Measurements from ENCODE around the gene C16orf87. TPM values are rescaled to one million over a fixed set of nuclear protein-coding genes. Genes with fewer than 3 reads are reported as not detected.

Gene C16orf87
- total and polyA plus RNA-seq, 2 donors (not counting 1 experiment from before 2014, with no cell fraction given) = 3.4 to 11.3 TPM

GRCh38 chr16:46832757-46833459 lies 1.9 kb upstream of the C16orf87 start:
- Histone ChIP-seq H2AFZ (ENCODE audit: insufficient read depth, low read depth, low read length, poor library complexity, severe bottlenecking) (no peak overlapping the region), H3K27ac (ENCODE audit: low read length in 2 of 2) (no peak overlapping the region), H3K36me3 (replicated peaks in 1 of 2; ENCODE audit: control extremely low read depth in 1 of 2, control insufficient read depth in 1 of 2, extremely low read depth in 1 of 2, insufficient read depth in 2 of 2, low read length in 1 of 2) (no peaks in the 10 kb centered on the region), H3K4me3 (ENCODE audit: control extremely low read depth in 1 of 5, extremely low read depth in 1 of 5, insufficient read depth in 1 of 5, low read depth in 2 of 5, low read length in 4 of 5) (no peak overlapping the region), H3K9me3 (ENCODE audit: control extremely low read depth in 1 of 3, control insufficient read depth in 2 of 3, insufficient read depth in 1 of 3, low read length in 2 of 3) (peaks cover 0 to 3% (median 0%) of the 10 kb centered on the region in 3 donors), H3K27me3 (replicated peaks in 1 of 4; ENCODE audit: control extremely low read depth in 1 of 4, control insufficient read depth in 3 of 4, insufficient read depth in 4 of 4, low read length in 3 of 4) (no peaks in the 10 kb centered on the region), H3K79me2 (ENCODE audit: control insufficient read depth, insufficient read depth, low read length) (peaks cover 18% of the 10 kb centered on the region), H3K4me2 (replicated peaks; ENCODE audit: low read depth, low read length, poor library complexity, severe bottlenecking) (no peak overlapping the region), H3K9ac (ENCODE audit: low read length) (no peak overlapping the region), H4K20me1 (ENCODE audit: control insufficient read depth, insufficient read depth, low read length, poor library complexity, severe bottlenecking) (peaks cover 5% of the 10 kb centered on the region), H3K4me1 (ENCODE audit: control insufficient read depth in 2 of 2, insufficient read depth in 2 of 2, low read length in 2 of 2) (peaks cover 43 to 50% of the 10 kb centered on the region in 2 donors)
- TF ChIP-seq CTCF (IDR thresholded peaks at IDR 0.05) (no peak), EZH2 (IDR thresholded peaks at IDR 0.05; ENCODE audit: borderline replicate concordance, insufficient read depth, low read depth, low read length, poor library complexity, severe bottlenecking) (no peak)
- intact Hi-C loops (cut with micrococcal nuclease) = loop anchor here (5.0 to 10.0 kb wide), 4 partner anchors 82 to 629 kb away; partner anchors contain the start of genes ITFG1 and PHKB
- H3K27ac Mint-ChIP-seq = peak overlapping the region; percentile 41
- ATAC-seq (ENCODE audit: low read depth) (no peak), DNase-seq (no peak)
- H3K4me3 Mint-ChIP-seq = peak overlapping the region; percentile 16
- no peaks in the 10 kb centered on the region for H3K9me3 Mint-ChIP-seq (ENCODE audit: insufficient read depth)
- H3K27me3 Mint-ChIP-seq = no peaks in the 10 kb centered on the region
- CTCF ChIA-PET = interaction anchor here (1.0 to 3.2 kb wide), 5 partner anchors 21 to 1798 kb away, joined by 3 to 11 read pairs (median 5); no protein-coding TSS in a partner anchor
- POLR2A ChIA-PET = no interaction called here
- WGBS (ENCODE audit: insufficient coverage) = 95% methylated on average over 5 of the region's 7 CpGs
- H3K4me1 Mint-ChIP-seq = peaks cover 58% of the 10 kb centered on the region

- H3K79me2 ChIP-seq (ENCODE audit: control insufficient read depth, insufficient read depth, low read length) = peaks cover 43% of the 10 kb centered on the region
- H3K9ac ChIP-seq (ENCODE audit: low read length) = peak overlapping the region; percentile 85
- ATAC-seq (ENCODE audit: low read depth) (peak; percentile 8), DNase-seq (no peak)
- ChIA-PET CTCF (interaction anchor here (0.6 to 3.2 kb wide), 5 partner anchors 23 to 140 kb away, joined by 3 to 11 read pairs (median 4); no protein-coding TSS in a partner anchor), POLR2A (interaction anchor here (0.5 to 0.8 kb wide), 2 partner anchors 23 to 143 kb away, joined by 4 to 6 read pairs; partner anchors contain the start of gene DNAJA2)
- peak overlapping the region; percentile 75 to 88 (median 82) for H3K4me3 ChIP-seq (ENCODE audit: control extremely low read depth in 1 of 5, extremely low read depth in 1 of 5, insufficient read depth in 1 of 5, low read depth in 2 of 5, low read length in 4 of 5)
- H3K9me3 ChIP-seq (ENCODE audit: control extremely low read depth in 1 of 3, control insufficient read depth in 2 of 3, insufficient read depth in 1 of 3, low read length in 2 of 3) = peaks cover 0 to 3% (median 0%) of the 10 kb centered on the region in 3 donors
- H3K36me3 ChIP-seq (replicated peaks in 1 of 2; ENCODE audit: control extremely low read depth in 1 of 2, control insufficient read depth in 1 of 2, extremely low read depth in 1 of 2, insufficient read depth in 2 of 2, low read length in 1 of 2) = no peaks in the 10 kb centered on the region
- no peaks in the 10 kb centered on the region for H3K27me3 Mint-ChIP-seq
- H4K20me1 ChIP-seq (ENCODE audit: control insufficient read depth, insufficient read depth, low read length, poor library complexity, severe bottlenecking) = peaks cover 5% of the 10 kb centered on the region
- peaks cover 57% of the 10 kb centered on the region for H3K4me1 Mint-ChIP-seq
- intact Hi-C loops (cut with micrococcal nuclease) = loop anchor here (2.0 to 10.0 kb wide), 5 partner anchors 16 to 632 kb away; partner anchors contain the start of genes ITFG1 and PHKB
- H3K4me3 Mint-ChIP-seq = peak overlapping the region; percentile 95
- peaks cover 31 to 47% of the 10 kb centered on the region in 2 donors for H3K4me1 ChIP-seq (ENCODE audit: control insufficient read depth in 2 of 2, insufficient read depth in 2 of 2, low read length in 2 of 2)
- peak overlapping the region; percentile 92 for H3K27ac Mint-ChIP-seq
- TF ChIP-seq EZH2 (IDR thresholded peaks at IDR 0.05; ENCODE audit: borderline replicate concordance, insufficient read depth, low read depth, low read length, poor library complexity, severe bottlenecking) (no peak), CTCF (IDR thresholded peaks at IDR 0.05) (no peak)
- peak overlapping the region; percentile 77 for H3K4me2 ChIP-seq (replicated peaks; ENCODE audit: low read depth, low read length, poor library complexity, severe bottlenecking)
- peak overlapping the region; percentile 55 to 85 for H3K27ac ChIP-seq (ENCODE audit: low read length in 2 of 2)
- H3K9me3 Mint-ChIP-seq (ENCODE audit: insufficient read depth) = no peaks in the 10 kb centered on the region
- H3K27me3 ChIP-seq (replicated peaks in 1 of 4; ENCODE audit: control extremely low read depth in 1 of 4, control insufficient read depth in 3 of 4, insufficient read depth in 4 of 4, low read length in 3 of 4) = no peaks in the 10 kb centered on the region
- peak overlapping the region; percentile 84 for H2AFZ ChIP-seq (ENCODE audit: insufficient read depth, low read depth, low read length, poor library complexity, severe bottlenecking)
- WGBS (ENCODE audit: insufficient coverage) = under 1% methylated on average over 42 of the region's 45 CpGs
These were observed 521 bp downstream of the C16orf87 start for GRCh38 chr16:46830417-46830901.

Measured in B cell (primary cell).